Skeletal muscle tissue (tissue), 4 donors: ENCODE results near the gene ATG14. TPM values are rescaled to one million over a fixed set of nuclear protein-coding genes. Genes with fewer than 3 reads are reported as not detected.
"Not testable (repeated sequence)": the region's sequence is repeated elsewhere in the genome, so short reads cannot be mapped to it uniquely, and the experiment has no call there.

Source experiments
- H3K27ac ChIP-seq: one replicate; pipeline ENCODE4 v1.7.0; 2013; ENCODE audit warnings: mild to moderate bottlenecking, low read depth, low read length, inconsistent platforms
- H3K27me3 ChIP-seq, 3 donors: one replicate each; pipeline ENCODE4 v1.7.0; 2013; ENCODE audit warnings: low read length in 3 of 3; ENCODE audit not compliant: control insufficient read depth in 3 of 3, insufficient read depth in 3 of 3
- H3K36me3 ChIP-seq, 3 donors: one replicate each; pipeline ENCODE4 v1.7.0; 2013; ENCODE audit warnings: low read length in 3 of 3; ENCODE audit not compliant: control insufficient read depth in 3 of 3, insufficient read depth in 3 of 3
- H3K4me1 ChIP-seq, 3 donors: one replicate each; pipeline ENCODE4 v1.7.0; 2013; ENCODE audit warnings: low read length in 3 of 3, mild to moderate bottlenecking in 3 of 3; ENCODE audit not compliant: control insufficient read depth in 3 of 3, insufficient read depth in 3 of 3
- H3K4me3 ChIP-seq, 3 donors: one replicate each; pipeline ENCODE4 v1.7.0; 2013; ENCODE audit warnings: low read length in 3 of 3
- H3K9ac ChIP-seq, 3 donors: one replicate each; pipeline ENCODE4 v1.7.0; 2013; ENCODE audit warnings: low read length in 3 of 3, mild to moderate bottlenecking in 3 of 3, moderate library complexity in 2 of 3, low read depth in 1 of 3
- H3K9me3 ChIP-seq, 3 donors: one replicate each; pipeline ENCODE4 v1.7.0; 2013; ENCODE audit warnings: low read length in 3 of 3; ENCODE audit not compliant: control insufficient read depth in 3 of 3
- total RNA-seq: library from RNA; depleted of rRNA; stranded (reverse); fragments of >200 nt; gene quantifications from one replicate; pipeline ENCODE4 v1.2.3, GENCODE V29; 2014
- donor health status: Osteomylitis.

Gene ATG14
- total RNA-seq, 1 donor from 2014 or later: 14.6 TPM

GRCh38 chr14:55434805-55435174 lies 23.2 kb upstream of the ATG14 start:
- Histone ChIP-seq H3K9me3 (no peaks in the 10 kb centered on the region), H3K27me3 (peaks cover 0 to 2% (median 0%) of the 10 kb centered on the region in 3 donors), H3K36me3 (no peaks in the 10 kb centered on the region), H3K4me1 (peaks cover 0 to 3% (median 2%) of the 10 kb centered on the region in 3 donors), H3K4me3 (no peak overlapping the region), H3K27ac (no peak overlapping the region), H3K9ac (no peak overlapping the region)

DNA sequence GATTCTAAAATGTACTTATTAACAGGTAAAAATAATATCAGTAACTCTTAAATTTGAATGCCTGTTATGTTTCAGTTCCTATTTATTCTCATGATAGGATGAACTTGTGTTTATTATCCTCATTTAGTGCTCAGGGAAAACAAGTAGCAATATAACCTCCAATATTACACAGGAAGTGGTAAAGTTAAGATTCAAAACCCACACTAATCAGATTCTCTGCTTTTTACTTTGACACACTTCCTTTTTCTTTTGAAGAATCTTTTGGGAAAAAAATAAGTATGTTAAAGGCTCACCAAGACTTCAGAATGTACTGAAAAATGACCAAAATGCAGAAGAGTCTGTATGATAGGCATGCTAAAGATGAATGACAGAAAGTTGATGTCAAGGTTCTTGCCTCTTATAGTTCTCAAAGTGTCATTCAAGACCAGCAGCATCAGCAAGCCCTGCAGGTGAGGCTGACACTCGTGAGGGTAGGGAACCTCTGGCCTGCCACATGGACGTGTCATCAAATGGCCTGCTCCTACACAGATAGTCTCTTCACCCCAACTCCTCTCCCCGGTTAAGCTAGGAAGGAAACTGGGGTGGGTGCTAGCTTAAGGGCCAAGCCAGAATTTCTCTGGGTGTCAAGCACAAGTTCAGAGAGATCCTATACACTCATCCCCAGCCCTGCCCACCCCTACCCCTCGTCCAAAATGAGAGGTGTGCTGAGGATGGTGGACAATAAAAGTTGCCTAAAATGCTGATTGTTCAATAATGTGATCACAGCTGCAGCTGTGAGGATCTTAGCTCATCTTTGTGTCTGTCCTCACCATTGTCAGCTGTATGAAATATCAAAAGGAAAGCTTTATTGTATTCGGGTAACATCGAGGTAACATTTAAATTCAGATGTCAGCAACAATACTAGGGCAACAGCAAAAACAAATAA lies 22.5 kb upstream of the ATG14 start:
- peaks cover 0 to 2% (median 0%) of the 10 kb centered on the region in 3 donors for H3K27me3 ChIP-seq
- H3K9me3 ChIP-seq: no peaks in the 10 kb centered on the region
- no peak overlapping the region for H3K9ac ChIP-seq
- H3K4me1 ChIP-seq: peaks cover 0 to 3% (median 3%) of the 10 kb centered on the region in 3 donors
- H3K4me3 ChIP-seq: no peak overlapping the region
- no peak overlapping the region for H3K27ac ChIP-seq
- no peaks in the 10 kb centered on the region for H3K36me3 ChIP-seq

DNA sequence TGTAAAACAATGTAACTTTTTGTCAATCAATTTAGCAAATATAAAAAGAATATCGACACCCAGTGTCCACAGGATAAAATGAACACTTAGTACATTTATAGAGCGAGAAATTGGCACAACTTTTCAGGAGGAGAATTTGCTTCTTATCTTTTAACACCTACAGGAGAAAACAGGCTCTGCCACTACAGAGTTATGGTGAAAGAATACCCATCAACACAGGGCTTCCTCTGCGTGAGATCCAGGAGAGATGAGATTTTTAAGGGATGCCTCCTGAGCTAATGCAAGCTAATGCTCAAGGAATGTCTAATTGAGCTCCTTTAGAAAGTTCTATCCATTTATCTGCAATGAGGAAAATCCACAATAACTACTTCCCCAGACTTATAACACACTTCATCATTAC lies 21.0 kb upstream of the ATG14 start:
- Histone ChIP-seq H3K36me3 (no peaks in the 10 kb centered on the region), H3K27ac (no peak overlapping the region), H3K9ac (no peak overlapping the region), H3K27me3 (no peaks in the 10 kb centered on the region), H3K9me3 (no peaks in the 10 kb centered on the region), H3K4me1 (peaks cover 0 to 3% (median 3%) of the 10 kb centered on the region in 3 donors), H3K4me3 (no peak overlapping the region)

DNA sequence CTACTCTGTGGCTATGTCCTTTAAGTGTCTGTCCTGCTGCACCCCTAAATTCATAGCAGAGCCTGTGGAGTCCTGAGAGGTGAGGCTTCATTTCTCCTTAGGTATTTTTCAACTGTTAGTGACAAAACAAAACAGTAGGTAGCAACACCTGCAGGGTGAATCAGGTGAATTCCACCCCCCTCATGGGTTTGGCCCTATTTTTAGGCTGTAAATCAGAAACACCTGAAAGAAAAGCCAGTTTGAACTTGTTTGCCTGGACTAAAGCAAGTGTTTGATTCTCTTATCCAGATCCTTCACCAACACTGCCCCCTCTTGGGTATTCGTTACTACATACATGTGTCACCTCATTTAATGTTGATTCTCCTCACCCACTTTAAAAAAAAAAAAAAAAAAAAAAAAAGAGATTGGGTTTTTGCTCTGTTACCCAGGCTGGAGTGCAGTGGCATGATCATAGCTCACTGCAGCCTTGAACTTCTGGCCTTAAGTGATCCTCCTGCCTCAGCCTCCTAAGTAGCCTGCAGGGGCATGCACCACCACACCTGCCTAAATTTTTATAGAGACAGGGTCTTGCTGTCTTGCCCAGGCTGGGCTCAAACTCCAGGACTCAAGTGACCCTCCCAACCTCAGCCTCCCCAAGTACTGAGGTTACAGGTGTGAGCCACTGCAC lies 18.5 kb upstream of the ATG14 start:
- Histone ChIP-seq H3K4me1 (peaks cover 0 to 3% (median 3%) of the 10 kb centered on the region in 3 donors), H3K9me3 (no peaks in the 10 kb centered on the region), H3K36me3 (no peaks in the 10 kb centered on the region), H3K27me3 (no peaks in the 10 kb centered on the region), H3K9ac (peak overlapping the region in 1 of 3 donors; percentile 24), H3K4me3 (no peak overlapping the region), H3K27ac (no peak overlapping the region)

- Histone ChIP-seq H3K27me3 (no peaks in the 10 kb centered on the region), H3K27ac (no peak overlapping the region), H3K36me3 (no peaks in the 10 kb centered on the region), H3K4me1 (peaks cover 0 to 8% (median 6%) of the 10 kb centered on the region in 3 donors), H3K9ac (no peak overlapping the region), H3K4me3 (no peak overlapping the region), H3K9me3 (no peaks in the 10 kb centered on the region)
Measured at GRCh38 chr14:55427439-55427838, 15.8 kb upstream of the ATG14 start.

GRCh38 chr14:55426891-55427290 lies 15.3 kb upstream of the ATG14 start:
- H3K27me3 ChIP-seq: no peaks in the 10 kb centered on the region
- no peak overlapping the region for H3K4me3 ChIP-seq
- H3K4me1 ChIP-seq: peaks cover 0 to 8% (median 6%) of the 10 kb centered on the region in 3 donors
- no peak overlapping the region for H3K9ac ChIP-seq
- no peak overlapping the region for H3K27ac ChIP-seq
- H3K9me3 ChIP-seq: no peaks in the 10 kb centered on the region
- H3K36me3 ChIP-seq: no peaks in the 10 kb centered on the region

- Histone ChIP-seq H3K27ac (no peak overlapping the region), H3K36me3 (no peaks in the 10 kb centered on the region), H3K4me1 (peaks cover 0 to 8% (median 6%) of the 10 kb centered on the region in 3 donors), H3K27me3 (no peaks in the 10 kb centered on the region), H3K9me3 (no peaks in the 10 kb centered on the region), H3K4me3 (no peak overlapping the region), H3K9ac (no peak overlapping the region)
Measured at GRCh38 chr14:55425091-55425490, 13.5 kb upstream of the ATG14 start.

- H3K27ac ChIP-seq: no peak overlapping the region
- no peak overlapping the region for H3K4me3 ChIP-seq
- peaks cover 0 to 4% (median 3%) of the 10 kb centered on the region in 3 donors for H3K4me1 ChIP-seq
- H3K9ac ChIP-seq: no peak overlapping the region
- H3K27me3 ChIP-seq: no peaks in the 10 kb centered on the region
- no peaks in the 10 kb centered on the region for H3K9me3 ChIP-seq
- H3K36me3 ChIP-seq: no peaks in the 10 kb centered on the region
Measured at GRCh38 chr14:55423969-55424368, 12.3 kb upstream of the ATG14 start.

- H3K27me3 ChIP-seq, H3K4me1 ChIP-seq, H3K27ac ChIP-seq, H3K9ac ChIP-seq, H3K9me3 ChIP-seq, H3K36me3 ChIP-seq, H3K4me3 ChIP-seq: not testable (repeated sequence)
Measured at GRCh38 chr14:55422338-55422737, 10.7 kb upstream of the ATG14 start.

- no peaks in the 10 kb centered on the region for H3K9me3 ChIP-seq
- no peaks in the 10 kb centered on the region for H3K36me3 ChIP-seq
- no peak overlapping the region for H3K4me3 ChIP-seq
- no peak overlapping the region for H3K9ac ChIP-seq
- H3K4me1 ChIP-seq: no peaks in the 10 kb centered on the region
- no peak overlapping the region for H3K27ac ChIP-seq
- H3K27me3 ChIP-seq: no peaks in the 10 kb centered on the region
Measured at GRCh38 chr14:55419663-55420062, 8.0 kb upstream of the ATG14 start.
